GM12878 (cell line): ENCODE data around the gene ANTKMT.
"Not testable (repeated sequence)": the region's sequence is repeated elsewhere in the genome, so short reads cannot be mapped to it uniquely, and the experiment has no call there.

Source experiments
- CTCF ChIP-seq, 3 experiments: IDR thresholded peaks in 2 of 3; conservative IDR thresholded peaks in 1 of 3; 2 replicates each; pipeline ENCODE4 v1.5.1; 2011; ENCODE audit warnings: low read depth in 3 of 3, low read length in 3 of 3, mild to moderate bottlenecking in 3 of 3, control low read depth in 2 of 3, moderate library complexity in 2 of 3, inconsistent platforms in 1 of 3, mixed read lengths in 1 of 3; ENCODE audit not compliant: control insufficient read depth in 2 of 3, insufficient read depth in 1 of 3; ENCODE audit errors: extremely low read depth in 1 of 3
- LARP7 ChIP-seq: fragments of 450-650 bp; IDR thresholded peaks from 2 replicates; pipeline ENCODE4 v1.6.1; 2017; ENCODE audit warnings: mild to moderate bottlenecking
- USF2 ChIP-seq: IDR thresholded peaks from 2 replicates; pipeline ENCODE4 v1.6.1; 2011; ENCODE audit warnings: low read depth, low read length, improper control_type of control experiment, borderline replicate concordance

- not testable (repeated sequence) for TF ChIP-seq CTCF (IDR thresholded peaks at IDR 0.05 in 2 of 3, conservative IDR thresholded peaks at IDR 0.05 in 1 of 3; ENCODE audit: control insufficient read depth in 2 of 3, extremely low read depth in 1 of 3, insufficient read depth in 1 of 3, low read depth in 3 of 3, low read length in 3 of 3); LARP7; USF2
Measured at GRCh38 chr16:754121-754607, 33.2 kb downstream of the ANTKMT start.
